Stimulated activated CD8-positive, alpha-beta memory T cell treated with anti-CD3 and anti-CD28 coated beads, Interleukin-4, amount 100 ng/mL, for 1 hour (primary cell): ENCODE measurements around the gene DPEP1.
"Not testable (repeated sequence)": the region's sequence is repeated elsewhere in the genome, so short reads cannot be mapped to it uniquely, and the experiment has no call there.

Source experiments
- DNase-seq, 2 donors: peaks; one replicate each; pipeline ENCODE4 v3.0.0-alpha.2; 2020; ENCODE audit warnings: low read depth in 2 of 2, low spot score in 1 of 2

Gene DPEP1

DNA sequence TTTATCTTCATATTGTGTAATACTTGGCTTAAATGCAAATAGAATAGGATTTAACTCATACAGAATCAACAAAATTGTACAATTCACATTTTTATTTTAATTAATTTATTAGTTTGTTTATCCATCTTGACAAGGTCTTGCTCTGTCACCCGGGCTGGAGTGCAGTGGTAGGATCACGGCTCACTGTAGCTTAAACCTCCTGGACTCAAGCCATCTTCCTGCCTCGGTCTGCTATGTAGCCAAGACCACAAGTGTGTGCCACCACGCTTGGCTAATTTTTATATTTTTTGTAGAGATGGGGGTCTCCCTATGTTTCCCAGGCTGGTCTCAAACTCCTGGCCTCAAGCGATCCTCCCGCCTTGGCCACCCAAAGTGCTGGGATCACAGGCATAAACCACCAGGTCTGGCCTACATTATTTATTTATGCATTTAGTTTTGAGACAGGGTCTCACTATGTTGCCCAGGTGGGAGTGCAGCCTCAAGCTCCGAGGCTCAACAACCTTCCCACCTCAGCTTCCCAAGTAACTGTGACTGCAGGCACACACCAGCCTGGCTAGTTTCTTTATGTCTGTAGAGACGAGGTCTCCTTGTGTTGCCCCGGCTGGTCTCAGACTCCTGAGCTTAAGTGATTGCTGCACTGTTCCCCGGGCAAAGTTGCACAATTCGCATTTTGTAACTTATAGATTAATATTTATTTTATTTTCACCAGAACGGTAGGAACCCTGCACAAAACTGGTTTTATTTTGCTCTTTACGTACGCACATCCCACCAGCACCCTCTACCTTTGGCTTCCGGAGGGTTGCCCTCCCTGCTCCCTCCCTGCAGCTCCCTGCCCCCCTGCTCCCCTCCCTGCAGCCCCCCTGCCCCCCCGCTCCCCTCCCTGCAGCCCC, 4.9 kb downstream of the DPEP1 start:
- no peak for DNase-seq

DNA sequence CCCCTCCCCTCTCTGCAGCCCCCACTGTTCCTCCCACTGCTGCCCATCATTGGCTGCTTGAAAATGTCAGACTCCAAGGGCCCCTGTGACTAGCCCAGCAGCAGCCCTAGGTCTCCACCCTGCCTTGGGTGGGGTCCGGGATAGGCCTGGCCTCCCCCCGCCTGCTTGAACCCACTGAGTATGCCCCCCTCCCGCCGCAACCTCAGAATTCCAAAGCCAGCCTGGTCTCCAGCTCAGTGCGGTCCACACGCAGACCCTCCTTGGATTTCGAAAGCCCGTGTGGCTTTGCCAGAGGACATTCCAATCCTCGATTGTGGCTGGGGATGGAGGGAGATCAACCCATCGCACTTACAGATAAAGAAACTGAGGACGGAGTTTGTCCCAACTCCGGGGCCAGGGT, 6.4 kb downstream of the DPEP1 start:
- DNase-seq, result no peak

DNA sequence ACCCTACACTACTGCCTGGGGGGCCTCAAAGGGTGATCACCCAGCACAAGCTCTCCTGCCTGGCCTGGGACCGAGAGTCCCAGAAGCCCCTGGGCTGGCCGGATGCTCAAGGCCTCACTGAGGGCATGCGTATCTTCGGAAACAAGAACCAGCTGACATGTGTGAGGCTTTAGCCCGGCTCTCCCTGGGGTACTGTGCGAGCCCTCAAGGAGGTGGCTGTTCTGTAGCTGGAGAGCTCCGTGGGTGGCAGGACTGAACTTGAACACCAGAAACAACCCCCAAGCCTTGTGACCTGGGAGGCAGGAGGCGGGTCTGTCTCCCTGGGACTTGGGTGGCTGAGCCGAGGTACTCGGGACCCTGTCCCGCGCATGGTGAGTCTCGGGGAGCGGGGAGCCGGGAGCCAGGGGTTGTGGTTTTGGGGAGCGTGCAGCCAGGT, 7.0 kb downstream of the DPEP1 start:
- DNase-seq, result no peak

DNA sequence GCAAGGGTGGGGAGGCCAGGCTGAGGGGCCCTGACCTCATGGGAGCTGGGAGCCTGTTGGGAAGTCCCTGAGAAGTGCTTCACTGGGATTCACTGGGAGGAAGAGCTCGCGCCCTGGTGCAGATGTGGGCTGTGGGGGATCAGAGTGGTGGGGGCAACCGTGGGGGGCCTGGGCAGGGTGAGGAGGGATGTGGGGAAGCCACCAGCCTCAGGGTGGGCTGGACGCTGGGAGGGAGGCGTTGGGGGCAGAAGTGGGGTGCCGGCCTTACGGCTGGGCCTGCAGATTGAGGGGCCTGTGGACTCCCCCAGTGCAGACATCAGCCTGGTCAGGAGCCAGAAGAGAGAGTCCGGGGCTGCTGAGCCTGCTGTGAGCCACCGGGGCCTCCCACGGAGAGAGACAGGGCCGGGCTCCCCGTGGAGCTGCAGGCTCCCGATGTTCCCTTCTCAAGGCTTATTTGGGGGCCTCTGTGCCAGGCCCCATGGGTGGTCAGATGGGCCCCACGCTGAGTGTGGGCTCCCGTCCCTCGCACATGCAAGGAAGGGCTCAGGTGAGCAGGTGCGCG, 7.8 kb downstream of the DPEP1 start:
- no peak for DNase-seq

DNA sequence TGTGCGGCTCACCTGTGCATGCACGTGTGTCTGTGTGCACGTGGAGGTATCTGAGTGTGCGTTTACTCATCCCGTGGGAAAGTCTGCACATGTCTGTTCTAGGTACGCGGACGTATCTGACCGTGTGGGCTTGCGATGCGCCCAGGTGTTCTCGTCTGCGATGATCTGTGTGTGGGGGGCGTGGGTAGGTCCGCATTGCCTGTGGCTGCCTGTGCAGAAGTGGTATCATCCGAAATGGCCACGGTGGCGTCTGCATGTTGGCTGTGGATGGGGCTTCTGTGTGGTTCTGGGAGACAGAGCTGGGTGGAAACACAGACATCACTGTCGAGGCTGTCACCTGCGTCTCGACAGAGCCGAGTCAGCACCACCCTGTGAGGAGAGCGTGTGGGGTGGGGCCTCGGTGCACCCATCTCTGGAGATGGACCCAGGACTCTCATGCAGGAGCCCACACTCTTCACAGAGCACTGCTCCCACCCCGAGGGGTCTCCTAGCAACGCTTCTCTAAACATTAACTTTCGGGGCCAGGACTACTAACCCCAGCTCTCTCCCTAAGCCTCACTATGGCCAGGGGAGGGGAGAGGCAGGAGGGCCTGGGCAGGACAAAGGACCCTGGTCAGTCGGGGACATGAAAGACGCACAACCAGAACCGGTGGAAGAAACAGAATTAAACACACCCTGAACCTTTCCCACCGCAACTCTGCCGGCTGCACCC, 8.4 kb downstream of the DPEP1 start:
- DNase-seq, result no peak

DNA sequence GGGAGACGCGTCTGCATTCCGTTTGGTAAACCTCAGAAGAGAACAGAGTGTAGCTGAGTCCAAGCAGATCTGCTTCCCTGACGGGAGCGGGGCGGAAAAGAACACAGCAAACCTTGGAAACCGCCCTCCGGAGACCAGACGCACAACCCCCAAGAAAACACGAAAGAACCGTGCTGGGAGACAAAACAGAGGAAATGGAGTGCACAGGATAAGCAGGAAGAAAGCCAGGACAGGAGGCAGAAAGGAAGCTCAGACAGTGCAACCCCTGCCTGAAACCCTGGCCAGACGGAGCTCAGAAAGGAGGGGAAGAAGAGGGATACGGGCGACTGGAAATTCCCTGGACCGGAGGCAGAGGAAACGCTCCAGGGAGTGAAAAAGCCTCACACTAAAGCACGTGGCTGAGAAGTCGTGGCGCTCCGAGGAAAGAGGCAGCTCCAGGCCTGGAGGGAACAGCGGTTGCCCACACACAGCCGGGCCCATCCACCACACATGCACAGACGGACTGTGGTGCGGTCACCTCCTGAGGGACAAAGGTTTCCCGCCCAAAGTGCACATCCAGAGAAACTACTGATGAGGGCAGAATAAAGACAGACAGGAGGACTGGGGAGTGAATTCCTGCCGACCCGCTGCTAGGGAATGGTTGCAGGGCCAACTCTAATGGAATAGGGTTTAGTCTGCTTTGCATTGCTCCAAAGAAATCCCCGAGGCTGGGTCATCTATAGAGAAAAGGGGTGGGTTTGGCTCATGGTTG, 10.2 kb downstream of the DPEP1 start:
- DNase-seq, result no peak

DNA sequence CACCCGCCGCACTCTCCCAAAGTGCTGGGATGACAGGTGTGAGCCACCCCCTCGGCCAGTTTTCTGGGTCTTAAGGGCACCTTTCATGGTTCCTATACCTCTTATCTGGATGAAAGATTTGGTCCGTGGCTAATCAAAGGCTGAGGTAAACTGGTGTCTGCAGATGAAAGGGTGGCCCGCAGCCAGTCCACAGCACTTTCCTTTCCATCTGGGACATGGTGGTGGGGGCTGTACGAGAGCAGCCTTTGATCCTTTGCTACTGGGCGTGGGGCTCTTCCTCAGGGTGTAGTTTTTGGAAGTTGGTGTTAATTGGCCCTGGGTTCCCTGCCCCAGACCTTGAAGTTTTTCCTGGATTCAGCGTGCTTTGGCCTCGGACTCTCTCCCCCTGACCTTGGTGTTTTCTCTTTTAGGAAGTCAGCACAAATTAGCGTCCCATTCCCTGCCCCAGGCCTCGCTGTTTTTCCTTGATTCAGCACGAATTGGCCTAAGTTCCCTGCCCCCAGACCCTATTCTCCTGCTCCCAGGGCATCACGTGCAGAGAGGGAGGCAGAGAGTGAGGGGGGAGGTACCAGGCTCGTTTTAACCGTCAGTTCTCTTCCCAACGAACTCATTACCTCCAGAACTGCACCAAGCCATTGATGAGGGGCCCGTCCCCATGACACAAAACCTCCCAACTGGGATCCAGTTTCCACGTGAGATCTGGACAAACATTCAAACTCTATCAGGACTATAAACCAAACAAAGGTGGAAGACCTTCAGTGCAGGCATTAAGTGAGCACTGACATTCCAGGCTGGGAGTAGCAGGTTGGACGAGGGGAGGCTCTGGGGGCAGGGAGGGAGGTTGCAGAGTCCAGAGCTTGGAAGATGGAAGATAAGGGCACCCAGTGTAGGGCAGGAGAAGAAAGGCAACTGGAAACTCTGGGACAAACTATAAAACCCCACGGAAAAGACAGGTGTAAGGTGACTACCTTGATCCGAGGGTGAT, 11.6 kb downstream of the DPEP1 start:
- DNase-seq, result no peak

DNA sequence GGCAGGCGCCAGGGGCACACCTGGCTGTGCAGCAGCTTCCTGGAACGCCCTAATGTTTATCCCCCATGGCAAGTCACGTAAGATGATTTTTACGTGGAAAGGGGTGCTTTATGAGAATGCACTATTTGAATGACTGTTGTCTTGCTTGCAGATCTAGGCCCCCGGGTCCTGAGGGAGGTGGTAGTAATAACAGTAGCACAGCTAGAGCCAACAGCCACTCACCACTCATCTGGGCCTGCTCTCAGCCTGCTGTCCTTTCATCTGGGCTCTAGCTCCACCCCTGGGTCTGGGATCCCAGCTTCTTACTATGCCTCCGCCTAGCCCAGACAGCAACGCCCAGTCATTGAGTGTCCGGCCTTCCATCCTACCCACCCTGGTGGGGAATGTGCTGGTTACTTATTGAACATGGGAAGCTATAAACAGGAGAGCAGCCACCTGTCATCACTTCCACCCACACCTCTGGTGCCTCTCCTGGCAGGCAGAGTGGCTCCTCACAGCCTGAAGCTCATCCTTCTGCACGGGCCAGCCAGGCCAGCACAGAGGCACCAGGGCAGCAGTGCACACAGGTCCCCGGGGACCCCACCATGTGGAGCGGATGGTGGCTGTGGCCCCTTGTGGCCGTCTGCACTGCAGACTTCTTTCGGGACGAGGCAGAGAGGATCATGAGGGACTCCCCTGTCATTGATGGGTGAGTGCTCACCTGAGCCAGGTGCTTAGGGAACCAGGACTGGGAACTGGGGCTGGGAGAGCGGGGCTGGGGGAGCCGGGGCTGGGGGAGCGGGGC, 16.6 kb downstream of the DPEP1 start:
- no peak for DNase-seq

DNA sequence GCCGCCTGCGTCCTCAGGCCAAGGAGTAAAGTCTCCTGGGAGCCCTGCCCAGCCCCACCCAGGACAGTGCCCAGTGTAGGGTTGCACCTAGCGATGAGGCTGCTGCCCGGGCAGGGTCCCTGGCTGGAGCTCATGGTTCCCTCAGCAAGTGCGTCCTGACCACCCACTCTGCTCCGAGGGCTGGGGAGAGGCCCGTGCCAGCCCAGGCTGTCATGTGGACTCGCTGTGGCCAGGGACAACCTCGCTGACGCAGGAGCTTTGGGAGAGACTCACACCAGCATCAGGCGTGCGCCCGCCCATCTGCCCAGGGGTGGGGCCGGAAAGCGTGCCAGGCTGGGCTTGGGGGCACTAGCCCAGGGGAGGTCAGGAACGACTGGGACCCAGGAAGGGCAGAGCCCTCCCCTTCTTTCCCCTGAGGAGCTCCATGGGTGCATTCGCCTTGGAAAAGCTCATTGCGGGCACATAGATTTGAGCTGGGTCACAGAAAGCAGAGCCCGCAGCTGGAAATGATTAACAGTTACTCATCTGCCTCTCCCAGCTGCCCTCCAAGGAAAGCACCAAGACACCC, 19.7 kb downstream of the DPEP1 start:
- DNase-seq, result no peak

DNA sequence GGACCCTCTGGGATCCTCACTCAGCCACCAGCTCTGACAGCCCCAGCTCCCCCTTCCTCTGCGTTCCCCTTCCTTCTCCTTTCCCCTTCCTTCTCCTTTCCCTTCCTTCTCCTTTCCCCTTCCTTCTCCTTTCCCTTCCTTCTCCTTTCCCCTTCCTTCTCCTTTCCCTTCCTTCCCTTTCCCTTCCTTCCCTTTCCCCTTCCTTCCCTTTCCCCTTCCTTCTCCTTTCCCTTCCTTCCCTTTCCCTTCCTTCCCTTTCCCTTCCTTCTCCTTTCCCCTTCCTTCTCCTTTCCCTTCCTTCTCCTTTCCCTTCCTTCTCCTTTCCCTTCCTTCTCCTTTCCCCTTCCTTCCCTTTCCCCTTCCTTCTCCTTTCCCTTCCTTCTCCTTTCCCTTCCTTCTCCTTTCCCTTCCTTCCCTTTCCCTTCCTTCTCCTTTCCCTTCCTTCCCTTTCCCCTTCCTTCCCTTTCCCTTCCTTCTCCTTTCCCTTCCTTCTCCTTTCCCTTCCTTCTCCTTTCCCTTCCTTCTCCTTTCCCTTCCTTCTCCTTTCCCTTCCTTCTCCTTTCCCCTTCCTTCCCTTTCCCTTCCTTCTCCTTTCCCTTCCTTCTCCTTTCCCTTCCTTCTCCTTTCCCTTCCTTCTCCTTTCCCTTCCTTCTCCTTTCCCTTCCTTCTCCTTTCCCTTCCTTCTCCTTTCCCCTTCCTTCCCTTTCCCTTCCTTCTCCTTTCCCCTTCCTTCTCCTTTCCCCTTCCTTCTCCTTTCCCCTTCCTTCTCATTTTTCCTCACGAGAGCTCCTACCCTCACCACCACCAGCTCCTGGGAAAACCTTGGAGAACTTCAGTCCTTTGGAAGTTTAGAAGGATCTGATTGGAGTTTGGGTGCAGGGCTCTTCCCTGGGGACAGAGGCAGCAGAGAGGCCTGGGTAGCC, 21.3 kb downstream of the DPEP1 start:
- not testable (repeated sequence) for DNase-seq

DNA sequence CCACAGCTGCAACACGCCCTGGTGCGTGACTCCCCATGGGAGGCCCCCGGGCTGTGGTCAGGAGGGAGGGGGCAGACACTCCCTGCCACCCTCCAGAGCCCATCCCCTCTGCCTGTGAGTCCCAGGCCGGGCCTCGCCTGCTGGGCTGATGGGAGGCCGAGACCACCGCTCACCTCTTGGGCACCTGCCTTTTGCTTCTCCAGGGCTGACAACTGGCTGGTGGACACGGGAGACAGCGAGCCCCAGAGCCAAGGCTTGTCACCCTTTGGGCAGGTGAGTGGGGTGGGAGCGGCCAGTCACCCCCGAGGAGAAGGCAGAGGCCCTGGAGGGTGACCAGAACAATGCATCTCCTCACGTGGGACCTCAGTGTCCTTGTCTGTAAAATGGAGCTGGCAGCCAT, 23.2 kb downstream of the DPEP1 start:
- DNase-seq, result no peak

DNA sequence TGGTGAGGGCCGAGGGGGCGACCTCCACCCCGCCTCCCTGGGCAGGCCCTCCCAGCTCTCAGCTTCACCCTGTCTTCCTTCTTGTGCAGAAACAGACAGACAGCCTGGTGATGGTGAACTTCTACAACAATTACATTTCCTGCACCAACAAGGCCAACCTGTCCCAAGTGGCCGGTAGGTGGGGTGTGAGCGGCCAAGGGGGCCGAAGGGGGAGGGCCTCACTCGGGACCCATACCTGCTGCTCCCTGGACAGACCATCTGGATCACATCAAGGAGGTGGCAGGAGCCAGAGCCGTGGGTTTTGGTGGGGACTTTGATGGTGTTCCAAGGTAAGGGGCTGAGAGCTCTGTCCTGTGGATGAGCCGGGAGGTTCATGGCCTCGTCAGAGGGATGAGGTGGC, 23.9 kb downstream of the DPEP1 start:
- no peak for DNase-seq

DNA sequence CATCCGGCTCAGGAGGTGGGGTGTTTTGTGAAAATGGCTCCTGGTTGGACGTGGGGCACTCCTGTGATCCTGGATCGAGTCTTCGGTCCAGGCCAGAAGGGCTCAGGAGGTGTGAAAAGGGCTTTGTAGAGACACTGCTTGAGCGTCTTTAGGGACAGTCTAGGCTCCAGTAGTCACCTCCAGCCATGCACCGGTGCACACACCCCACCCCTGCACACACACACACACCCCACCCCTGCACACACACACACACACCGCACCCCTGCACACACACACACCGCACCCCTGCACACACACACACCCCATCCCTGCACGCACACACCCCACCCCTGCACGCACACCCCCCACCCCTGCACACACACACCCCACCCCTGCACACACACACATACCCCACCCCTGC, 25.0 kb downstream of the DPEP1 start:
- no peak for DNase-seq

DNA sequence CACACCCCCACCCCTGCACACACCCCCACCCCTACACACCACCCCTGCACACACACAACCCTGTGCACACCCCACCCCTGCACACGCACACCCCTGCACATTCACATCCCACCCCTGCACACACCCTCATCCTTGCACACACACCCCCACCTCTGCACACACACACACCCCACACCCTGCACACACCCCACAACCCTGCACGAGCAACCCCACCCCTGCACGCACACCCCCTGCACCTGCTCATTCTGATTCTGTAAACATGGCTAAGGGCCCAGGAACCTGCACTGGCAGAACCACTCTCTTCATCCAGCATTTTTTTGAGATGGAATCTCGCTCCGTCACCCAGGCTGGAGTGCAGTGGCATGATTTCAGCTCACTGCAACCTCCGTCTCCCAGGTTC, 25.9 kb downstream of the DPEP1 start:
- no peak for DNase-seq

DNA sequence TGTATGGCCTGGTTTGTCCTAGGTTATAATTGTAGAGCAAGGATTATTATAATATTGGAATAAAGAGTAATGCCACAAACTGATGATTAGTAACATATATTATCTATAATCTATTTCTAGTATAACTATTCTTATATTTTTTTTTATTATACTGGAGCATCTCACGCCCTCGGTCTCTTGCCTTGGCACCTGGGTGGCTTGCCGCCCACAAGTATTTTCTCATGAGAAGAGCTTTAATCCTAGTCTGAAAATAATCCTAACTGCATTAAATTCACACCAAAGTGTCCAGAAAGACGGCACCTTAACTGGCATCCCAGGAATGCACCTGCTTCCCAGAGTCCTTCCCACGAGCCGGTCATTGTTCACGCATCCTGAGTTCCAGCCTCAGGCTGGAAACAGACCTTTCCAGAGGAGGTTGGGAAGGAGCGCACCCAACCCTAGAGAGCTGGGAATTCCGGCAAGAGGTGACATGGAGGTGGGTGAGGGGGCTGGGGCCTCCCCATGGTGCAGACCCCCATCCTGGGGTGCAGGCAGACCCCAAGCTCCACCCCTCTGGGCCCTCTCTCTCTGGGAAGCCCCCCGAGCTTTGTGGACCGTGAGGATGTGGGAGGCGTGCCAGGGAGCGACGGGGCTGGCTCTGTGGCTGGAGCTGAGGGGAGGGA, 28.1 kb downstream of the DPEP1 start:
- no peak for DNase-seq

DNA sequence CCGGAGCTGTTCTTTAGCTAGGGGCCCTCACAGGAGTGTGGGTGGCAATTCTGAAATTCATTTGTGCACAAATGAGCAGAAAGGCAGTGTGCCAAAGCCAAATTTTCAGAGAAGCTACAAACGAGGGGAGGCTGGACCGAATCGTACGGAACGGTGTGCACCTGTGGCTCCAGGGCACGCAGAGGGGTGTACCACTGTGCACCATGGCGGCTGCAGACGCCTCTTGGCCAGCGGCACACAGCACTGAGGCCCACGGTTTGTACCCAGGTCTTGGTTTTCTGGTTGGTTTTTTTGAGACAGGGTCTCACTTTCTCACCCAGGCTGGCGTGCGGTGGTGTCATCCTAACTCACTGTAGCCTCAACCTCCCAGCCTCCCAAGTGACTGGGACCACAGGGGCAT, 29.1 kb downstream of the DPEP1 start:
- DNase-seq, result no peak

DNA sequence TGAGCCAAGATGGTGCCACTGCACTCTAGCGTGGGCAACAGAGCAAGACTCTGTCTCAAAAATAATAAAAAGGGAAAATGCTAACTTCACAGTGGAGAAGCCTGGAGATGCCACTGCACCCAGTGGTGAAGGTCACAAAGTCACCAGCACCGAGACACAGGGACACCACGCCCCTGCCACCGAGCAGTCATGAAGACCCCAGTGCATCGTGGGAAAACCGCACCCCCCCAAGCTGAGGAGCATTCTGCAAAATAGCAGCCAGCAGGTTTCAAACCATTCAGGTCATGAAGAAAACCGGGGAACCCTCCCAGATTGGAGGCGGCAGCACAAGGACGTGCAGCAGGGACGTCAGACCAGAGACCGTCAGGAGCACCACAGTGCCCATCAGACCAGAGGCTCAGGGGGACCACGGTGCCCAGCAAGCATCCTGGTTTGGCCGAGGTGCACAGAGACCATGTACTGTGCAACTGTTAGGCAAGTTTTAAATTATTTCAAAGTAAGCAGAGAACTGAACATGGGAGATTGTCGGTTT, 30.4 kb downstream of the DPEP1 start:
- DNase-seq, result no peak
